Loucy (cell line): ENCODE data around the gene GRM5.

ENCODE experiments used
- H2AFZ ChIP-seq: fragments of 200-600 bp; sonication (generic); 2 replicates; pipeline ENCODE4 v1.6.0; 2016; ENCODE audit warnings: antibody characterized with exemption, mild to moderate bottlenecking, low read length, moderate library complexity
- H3F3A ChIP-seq: fragments of 200-600 bp; 2 replicates; pipeline ENCODE4 v1.6.0; 2016; ENCODE audit warnings: antibody characterized with exemption, low read depth, mild to moderate bottlenecking
- H3K27me3 ChIP-seq: fragments of 200-600 bp; sonication (generic); 2 replicates; pipeline ENCODE4 v1.6.1; 2014; ENCODE audit warnings: low read length, mild to moderate bottlenecking; ENCODE audit not compliant: insufficient read depth, poor library complexity, severe bottlenecking
- H3K36me3 ChIP-seq: fragments of 200-600 bp; sonication (generic); 2 replicates; pipeline ENCODE4 v1.6.1; 2016; ENCODE audit warnings: low read length; ENCODE audit not compliant: insufficient read depth
- H3K4me1 ChIP-seq: fragments of 200-600 bp; sonication (generic); 2 replicates; pipeline ENCODE4 v1.5.1; 2014; ENCODE audit warnings: low read length, mild to moderate bottlenecking; ENCODE audit not compliant: insufficient read depth, poor library complexity, severe bottlenecking
- H3K4me2 ChIP-seq: fragments of 200-600 bp; sonication (generic); 2 replicates; pipeline ENCODE4 v1.6.0; 2014; ENCODE audit warnings: antibody characterized with exemption, low read length, low read depth, mild to moderate bottlenecking; ENCODE audit not compliant: poor library complexity, severe bottlenecking
- H3K4me3 ChIP-seq: fragments of 200-600 bp; sonication (generic); 2 replicates; pipeline ENCODE4 v1.5.1; 2014; ENCODE audit warnings: low read length, mild to moderate bottlenecking, mixed read lengths; ENCODE audit not compliant: poor library complexity, severe bottlenecking
- H3K79me2 ChIP-seq: fragments of 200-600 bp; sonication (generic); 2 replicates; pipeline ENCODE4 v1.6.1; 2014; ENCODE audit warnings: low read length; ENCODE audit not compliant: insufficient read depth
- H3K9ac ChIP-seq: fragments of 200-600 bp; sonication (generic); 2 replicates; pipeline ENCODE4 v1.6.0; 2014; ENCODE audit warnings: mild to moderate bottlenecking, low read depth, low read length, moderate library complexity; ENCODE audit not compliant: poor library complexity, severe bottlenecking
- H3K9me2 ChIP-seq: fragments of 200-600 bp; sonication (generic); replicated peaks from 2 replicates; pipeline ENCODE4 v1.6.1; 2016; ENCODE audit warnings: low read depth, low read length, mixed read lengths
- H3K9me3 ChIP-seq: fragments of 200-600 bp; sonication (generic); 2 replicates; pipeline ENCODE4 v1.6.1; 2014; ENCODE audit warnings: mild to moderate bottlenecking, antibody characterized with exemption, low read length, low read depth; ENCODE audit not compliant: insufficient read depth
- H4K20me1 ChIP-seq: fragments of 200-600 bp; sonication (generic); 2 replicates; pipeline ENCODE4 v1.6.0; 2014; ENCODE audit warnings: antibody characterized with exemption, low read length, mild to moderate bottlenecking; ENCODE audit not compliant: insufficient read depth, poor library complexity, severe bottlenecking
- EZH2phosphoT487 ChIP-seq: fragments of 200-600 bp; IDR thresholded peaks from 2 replicates; pipeline ENCODE4 v1.6.1; 2018; ENCODE audit warnings: antibody characterized with exemption, mild to moderate bottlenecking, moderate library complexity, borderline replicate concordance
- TF ChIP-seq, protein P1 (sequence below): fragments of 200-600 bp; sonication (generic); conservative IDR thresholded peaks from 2 replicates; pipeline ENCODE4 v1.5.1; 2014; ENCODE audit warnings: mild to moderate bottlenecking, antibody characterized with exemption, low read length

GRM5 gene

DNA sequence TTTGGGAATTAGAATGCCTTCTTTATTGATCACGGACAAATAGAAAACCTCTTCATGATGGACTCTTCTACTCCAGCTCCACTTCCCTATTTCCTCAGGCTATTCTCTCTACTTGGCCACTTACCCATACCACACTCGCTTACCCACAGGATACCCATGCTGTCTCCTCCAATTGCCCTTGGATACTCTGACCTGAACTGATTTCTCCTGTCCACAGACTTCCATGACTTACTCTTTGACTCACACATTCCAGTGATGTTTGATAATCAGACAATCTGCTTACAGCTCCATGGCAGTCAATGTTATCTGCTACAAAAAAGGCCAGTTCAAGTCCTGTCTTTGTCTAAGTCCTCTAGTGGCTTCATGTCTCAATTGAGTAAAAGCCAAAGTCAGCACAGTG, 436.3 kb downstream of the GRM5 start:
- Histone ChIP-seq H2AFZ (no peak overlapping the region), H3K9me2 (no peaks in the 10 kb centered on the region), H3K9ac (no peak overlapping the region), H3K27me3 (no peaks in the 10 kb centered on the region), H3K4me3 (no peak overlapping the region), H3F3A (no peaks in the 10 kb centered on the region), H3K4me2 (no peak overlapping the region), H3K9me3 (no peaks in the 10 kb centered on the region), H3K36me3 (no peaks in the 10 kb centered on the region), H4K20me1 (no peaks in the 10 kb centered on the region), H3K79me2 (no peaks in the 10 kb centered on the region), H3K4me1 (no peaks in the 10 kb centered on the region)
- no peak for TF ChIP-seq EZH2phosphoT487
- TF ChIP-seq, protein P1, sequence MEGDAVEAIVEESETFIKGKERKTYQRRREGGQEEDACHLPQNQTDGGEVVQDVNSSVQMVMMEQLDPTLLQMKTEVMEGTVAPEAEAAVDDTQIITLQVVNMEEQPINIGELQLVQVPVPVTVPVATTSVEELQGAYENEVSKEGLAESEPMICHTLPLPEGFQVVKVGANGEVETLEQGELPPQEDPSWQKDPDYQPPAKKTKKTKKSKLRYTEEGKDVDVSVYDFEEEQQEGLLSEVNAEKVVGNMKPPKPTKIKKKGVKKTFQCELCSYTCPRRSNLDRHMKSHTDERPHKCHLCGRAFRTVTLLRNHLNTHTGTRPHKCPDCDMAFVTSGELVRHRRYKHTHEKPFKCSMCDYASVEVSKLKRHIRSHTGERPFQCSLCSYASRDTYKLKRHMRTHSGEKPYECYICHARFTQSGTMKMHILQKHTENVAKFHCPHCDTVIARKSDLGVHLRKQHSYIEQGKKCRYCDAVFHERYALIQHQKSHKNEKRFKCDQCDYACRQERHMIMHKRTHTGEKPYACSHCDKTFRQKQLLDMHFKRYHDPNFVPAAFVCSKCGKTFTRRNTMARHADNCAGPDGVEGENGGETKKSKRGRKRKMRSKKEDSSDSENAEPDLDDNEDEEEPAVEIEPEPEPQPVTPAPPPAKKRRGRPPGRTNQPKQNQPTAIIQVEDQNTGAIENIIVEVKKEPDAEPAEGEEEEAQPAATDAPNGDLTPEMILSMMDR, result no peak

DNA sequence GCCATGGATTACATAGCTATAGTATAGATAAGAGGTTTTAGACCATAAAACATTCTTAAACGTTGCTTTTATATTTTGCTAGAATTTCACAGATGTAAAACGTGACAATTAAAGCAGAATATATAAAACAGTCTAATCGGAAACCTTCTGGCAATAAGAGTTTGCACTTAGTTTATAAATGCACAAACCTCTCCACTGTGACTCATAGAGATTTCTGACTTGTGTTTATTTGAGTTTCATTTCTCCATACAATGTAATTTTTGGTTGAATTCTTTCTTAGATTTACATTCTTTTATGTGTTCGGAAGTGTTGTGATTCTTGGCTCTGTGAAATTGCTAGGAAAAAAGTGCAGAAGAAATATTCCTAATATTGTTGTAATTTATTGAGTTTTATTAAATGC, 439.6 kb downstream of the GRM5 start:
- Histone ChIP-seq H3K4me1 (no peaks in the 10 kb centered on the region), H3K4me2 (no peak overlapping the region), H3K79me2 (no peaks in the 10 kb centered on the region), H3F3A (no peaks in the 10 kb centered on the region), H4K20me1 (no peaks in the 10 kb centered on the region), H3K36me3 (no peaks in the 10 kb centered on the region), H3K9ac (no peak overlapping the region), H3K27me3 (no peaks in the 10 kb centered on the region), H3K9me3 (no peaks in the 10 kb centered on the region), H2AFZ (no peak overlapping the region), H3K9me2 (no peaks in the 10 kb centered on the region), H3K4me3 (no peak overlapping the region)
- TF ChIP-seq EZH2phosphoT487, result no peak
- TF ChIP-seq, protein P1, result no peak

DNA sequence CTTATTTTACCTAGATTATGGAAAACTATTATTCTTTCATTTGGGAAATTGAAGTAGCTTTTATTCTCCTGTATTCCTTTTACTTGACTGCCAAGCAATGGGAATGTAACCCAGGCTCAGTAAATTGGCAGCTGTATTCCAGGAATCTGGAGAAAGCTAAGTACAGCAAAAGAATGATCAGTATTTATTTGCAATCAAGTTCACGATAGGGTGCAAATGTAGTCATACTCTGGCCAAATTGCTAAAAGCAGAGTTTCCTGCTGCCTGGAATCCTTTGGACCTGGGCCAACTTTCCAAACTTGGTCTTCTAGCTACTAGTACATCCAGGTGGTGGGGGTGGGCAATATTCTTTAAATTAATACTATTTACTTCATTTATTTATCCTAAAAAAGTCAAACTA, 442.3 kb downstream of the GRM5 start:
- no peaks in the 10 kb centered on the region for H3K79me2 ChIP-seq
- no peaks in the 10 kb centered on the region for H3K36me3 ChIP-seq
- H3K9me3 ChIP-seq, result no peaks in the 10 kb centered on the region
- H3K4me3 ChIP-seq, result no peak overlapping the region
- no peaks in the 10 kb centered on the region for H3K9me2 ChIP-seq
- H2AFZ ChIP-seq, result no peak overlapping the region
- H4K20me1 ChIP-seq, result no peaks in the 10 kb centered on the region
- no peak overlapping the region for H3K4me2 ChIP-seq
- H3F3A ChIP-seq, result no peaks in the 10 kb centered on the region
- no peak overlapping the region for H3K9ac ChIP-seq
- no peaks in the 10 kb centered on the region for H3K27me3 ChIP-seq
- no peaks in the 10 kb centered on the region for H3K4me1 ChIP-seq
- TF ChIP-seq, protein P1, result no peak
- TF ChIP-seq EZH2phosphoT487, result no peak
